Activated T-cell treated with anti-CD3 and anti-CD28 coated beads for 4 hours (primary cell): Measurements from ENCODE around the gene HNRNPH3.
"Not testable (repeated sequence)": the region's sequence is repeated elsewhere in the genome, so short reads cannot be mapped to it uniquely, and the experiment has no call there.

Source experiments
- DNase-seq: peaks from one replicate; pipeline ENCODE4 v3.0.0-alpha.2; 2020

Gene HNRNPH3, protein sequence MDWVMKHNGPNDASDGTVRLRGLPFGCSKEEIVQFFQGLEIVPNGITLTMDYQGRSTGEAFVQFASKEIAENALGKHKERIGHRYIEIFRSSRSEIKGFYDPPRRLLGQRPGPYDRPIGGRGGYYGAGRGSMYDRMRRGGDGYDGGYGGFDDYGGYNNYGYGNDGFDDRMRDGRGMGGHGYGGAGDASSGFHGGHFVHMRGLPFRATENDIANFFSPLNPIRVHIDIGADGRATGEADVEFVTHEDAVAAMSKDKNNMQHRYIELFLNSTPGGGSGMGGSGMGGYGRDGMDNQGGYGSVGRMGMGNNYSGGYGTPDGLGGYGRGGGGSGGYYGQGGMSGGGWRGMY

DNA sequence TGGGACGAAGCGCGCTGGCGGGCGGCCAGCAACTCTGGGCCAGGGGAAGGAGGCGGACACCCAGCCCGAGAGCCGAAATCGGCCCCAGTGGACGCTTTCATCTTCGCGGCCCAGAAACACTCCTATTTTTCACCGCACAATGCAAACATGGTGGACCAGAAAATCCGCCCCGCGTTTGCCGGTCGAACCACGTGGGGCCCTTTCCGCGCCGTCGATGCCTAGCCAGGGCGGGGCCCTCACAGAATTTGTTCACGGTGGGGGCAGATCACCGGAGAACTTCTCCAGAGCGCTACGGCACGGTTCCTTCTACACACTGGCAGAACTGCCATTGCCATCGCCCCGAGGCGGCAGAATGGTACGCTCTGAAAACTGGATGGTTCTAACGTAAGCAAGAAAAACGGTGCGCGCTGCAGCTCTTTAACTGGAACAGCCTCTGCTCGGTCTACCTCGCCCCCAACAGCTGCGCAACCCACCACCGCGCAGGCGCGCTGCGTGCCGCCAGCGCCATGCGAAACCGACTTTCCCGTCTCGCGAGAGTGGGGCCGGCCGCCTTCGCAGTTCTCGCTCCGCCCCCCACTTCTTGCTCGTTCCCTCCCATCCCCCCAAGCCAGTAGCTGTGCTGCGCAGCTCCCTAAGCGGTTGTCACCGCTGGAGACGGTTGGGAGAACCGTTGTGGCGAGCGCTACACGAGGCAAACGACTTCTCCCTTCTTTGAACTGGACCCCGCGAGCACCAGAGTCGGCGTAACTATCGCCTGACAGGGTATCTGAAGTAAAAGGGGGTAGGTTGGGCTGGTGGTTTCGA, at the start of gene HNRNPH3:
TSS of gene HNRNPH3 (plus strand) at position 610 of the 804 bp plus-strand sequence. CDS start 5,158 bp downstream, outside the sequence.
- peak; percentile 99 for DNase-seq

DNA sequence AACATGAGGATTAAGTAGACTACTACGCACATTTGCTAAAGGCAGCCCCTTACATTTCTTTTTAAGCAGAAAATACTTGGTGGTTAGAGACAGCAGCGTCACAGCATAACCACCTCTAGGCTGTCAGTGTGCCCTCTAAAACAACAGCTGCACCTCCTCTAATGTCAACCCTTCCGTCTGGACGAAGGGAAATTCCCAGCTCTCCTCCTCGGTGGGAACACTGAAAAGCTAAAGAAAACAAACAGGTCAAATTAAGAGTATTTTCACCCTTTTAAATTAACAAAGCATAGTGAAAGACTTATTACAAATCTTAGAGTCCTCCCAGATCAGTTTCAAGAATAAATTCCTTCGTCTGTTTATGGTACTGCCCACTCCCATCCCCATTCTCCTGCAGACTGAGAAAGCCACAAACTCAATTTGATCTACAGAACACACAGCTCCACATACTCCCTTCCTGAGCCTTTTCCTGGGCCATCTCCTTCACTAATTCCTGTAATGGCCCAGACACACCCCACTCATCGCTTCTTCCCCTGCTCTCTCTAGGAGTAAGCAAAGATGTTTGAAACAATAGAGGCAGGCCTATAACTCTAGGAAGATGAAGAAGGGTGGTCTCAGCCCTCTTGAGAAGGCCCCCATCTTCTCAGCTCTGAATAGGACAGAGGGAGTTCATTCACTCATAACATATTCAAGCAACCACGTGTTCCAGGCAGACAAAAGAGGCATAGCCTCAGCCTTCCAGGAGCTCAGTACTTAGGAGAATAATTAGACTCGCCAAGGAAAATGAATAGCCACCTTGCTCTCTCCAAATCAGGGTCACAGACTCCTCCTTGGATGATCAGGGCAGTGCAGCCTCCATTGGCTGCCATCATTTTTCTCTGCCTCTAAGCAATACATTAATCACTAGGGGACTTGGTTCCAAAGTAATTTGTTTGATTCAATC, 47.5 kb upstream of the HNRNPH3 start:
- no peak for DNase-seq

DNA sequence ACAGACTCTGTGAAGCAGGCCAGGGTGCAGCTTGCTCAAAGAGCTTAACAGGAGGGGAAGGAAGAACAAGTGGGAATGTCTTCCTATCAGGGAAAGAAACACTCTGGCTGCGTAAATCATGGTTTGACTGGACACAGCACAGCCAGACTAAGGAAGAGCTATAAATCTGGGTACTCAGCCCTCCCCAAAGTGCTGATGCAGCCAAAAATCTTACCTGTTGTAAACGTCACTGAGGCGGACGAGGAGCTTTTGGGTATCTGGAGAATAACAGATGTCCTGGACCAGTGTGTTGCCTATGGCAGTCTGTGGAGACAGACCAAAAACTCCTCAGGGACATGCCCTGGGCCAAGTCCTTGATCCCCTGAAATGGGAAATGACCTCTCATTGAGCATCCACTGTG, 43.1 kb upstream of the HNRNPH3 start:
- no peak for DNase-seq

DNA sequence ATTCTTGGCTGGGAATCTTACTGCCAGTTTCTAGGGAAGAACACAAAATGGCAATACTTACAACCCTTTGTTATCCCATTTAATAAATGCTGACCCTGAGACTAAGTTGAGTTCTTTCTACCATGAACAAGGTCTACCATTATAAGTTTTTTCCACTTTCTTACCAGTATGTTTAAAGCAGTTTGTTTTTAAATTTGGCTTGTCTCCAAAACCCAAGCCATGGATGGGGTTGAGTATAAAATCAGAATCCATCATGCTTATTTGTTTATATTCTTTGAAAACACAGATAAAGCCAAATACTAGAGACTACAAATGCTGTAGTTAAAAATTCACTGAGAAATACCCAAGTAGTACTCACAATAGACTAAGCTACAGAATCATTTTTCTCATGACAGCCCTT, 41.1 kb upstream of the HNRNPH3 start:
- no peak for DNase-seq

DNA sequence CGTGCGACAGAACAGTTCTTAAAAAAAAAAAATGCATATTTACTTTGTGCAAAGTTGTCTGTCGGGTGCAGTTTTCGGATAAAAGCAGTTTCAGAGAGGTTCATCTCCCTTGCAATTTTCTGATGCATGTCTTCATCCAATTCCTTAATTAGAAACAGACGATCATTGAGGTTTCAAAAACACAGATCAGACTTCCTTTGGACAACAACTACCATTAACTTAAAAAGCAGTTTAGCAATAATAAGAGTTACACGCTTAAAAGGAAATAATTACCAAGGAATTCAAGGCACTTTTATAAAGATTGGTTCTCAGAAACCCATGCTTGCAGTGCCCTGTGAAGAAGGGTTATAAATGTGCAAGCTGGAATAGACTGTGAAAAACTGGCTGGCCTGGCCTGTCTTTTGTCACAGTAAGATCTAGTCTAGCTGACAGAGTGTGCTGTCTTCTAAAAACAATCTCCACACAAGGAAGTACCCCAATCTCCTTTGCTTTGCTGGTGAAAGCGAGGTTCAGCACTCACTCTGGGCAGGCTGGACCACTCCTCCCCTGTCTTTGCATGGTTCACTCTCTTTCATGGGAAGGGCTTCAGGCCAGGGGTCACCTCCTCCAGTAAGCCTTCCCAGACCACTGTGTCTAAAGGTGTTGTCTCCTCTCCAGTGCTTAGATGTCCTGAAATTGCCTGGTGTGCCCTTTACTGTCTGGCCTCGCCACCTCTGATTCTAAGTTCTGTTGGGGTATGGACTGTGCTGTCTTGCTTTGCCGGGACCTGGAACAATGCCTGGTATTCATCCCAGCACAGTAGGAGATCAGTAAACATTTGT, 34.8 kb upstream of the HNRNPH3 start:
- DNase-seq = no peak

DNA sequence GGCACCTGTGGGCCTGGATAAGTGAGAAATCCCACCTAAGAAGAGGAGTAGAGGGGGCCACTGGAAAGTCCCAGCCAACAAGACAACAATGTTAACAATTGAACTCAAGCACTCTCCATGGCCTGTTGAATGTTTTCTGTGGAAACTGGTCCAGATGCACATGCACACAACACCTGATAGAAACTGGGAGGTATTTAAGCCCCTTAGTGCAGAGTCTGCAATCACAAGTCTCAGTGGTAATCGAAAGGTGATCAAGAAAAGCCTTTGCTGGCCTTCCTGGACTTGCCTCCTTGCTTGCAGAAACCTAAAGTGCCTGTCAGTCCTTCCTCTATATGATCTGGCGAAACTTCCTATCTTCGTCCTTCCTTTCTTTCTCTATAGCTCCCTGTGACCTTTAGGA, 30.6 kb upstream of the HNRNPH3 start:
- DNase-seq = no peak

DNA sequence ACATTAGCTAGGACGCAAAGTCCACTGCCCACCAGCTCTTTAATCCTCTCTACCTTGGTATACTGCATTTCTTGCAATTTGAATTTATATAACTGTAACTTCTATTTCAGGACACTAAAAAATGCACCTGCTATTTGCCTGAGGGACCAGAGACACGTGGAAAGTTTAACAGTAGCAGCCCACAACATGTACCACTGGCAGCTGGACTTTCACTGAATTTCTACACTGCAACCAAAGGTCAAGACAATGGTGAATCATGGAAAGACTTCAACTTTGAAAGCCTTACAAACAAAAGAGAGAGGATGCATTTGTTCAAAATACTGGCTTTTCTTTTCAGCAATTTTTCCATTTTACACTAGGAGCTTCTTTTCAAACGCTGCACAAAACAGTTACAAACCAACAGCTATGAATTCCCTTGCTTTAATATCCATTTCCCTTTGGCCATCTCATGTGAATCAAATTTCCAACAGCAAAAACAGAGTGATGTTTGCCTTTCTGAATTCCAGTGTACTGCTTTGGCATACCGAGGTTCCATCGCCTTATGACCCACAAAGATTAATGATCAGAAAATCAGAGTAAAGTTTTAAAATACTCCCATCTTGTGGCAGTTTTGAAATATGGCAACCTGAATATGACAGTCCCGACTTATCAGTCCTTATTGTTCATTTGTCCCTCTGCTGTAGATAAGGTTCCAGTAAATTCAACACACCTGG, 29.9 kb upstream of the HNRNPH3 start:
- no peak for DNase-seq

DNA sequence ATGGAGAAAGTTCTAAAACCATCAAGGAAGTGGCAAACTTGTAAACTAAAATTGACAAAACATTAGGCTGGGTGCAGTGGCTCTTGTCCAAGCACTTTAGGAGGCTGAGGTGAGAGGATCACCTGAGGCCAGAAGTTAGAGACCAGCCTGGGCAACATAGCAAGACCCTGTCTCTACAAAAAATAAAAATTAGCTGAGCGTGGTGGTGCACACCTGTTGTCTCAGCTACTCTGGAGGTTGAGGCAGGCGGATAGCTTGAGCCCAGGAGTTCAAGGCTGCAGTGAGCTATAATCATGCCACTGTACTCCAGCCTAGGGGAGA, 29.4 kb upstream of the HNRNPH3 start:
- DNase-seq = no peak

DNA sequence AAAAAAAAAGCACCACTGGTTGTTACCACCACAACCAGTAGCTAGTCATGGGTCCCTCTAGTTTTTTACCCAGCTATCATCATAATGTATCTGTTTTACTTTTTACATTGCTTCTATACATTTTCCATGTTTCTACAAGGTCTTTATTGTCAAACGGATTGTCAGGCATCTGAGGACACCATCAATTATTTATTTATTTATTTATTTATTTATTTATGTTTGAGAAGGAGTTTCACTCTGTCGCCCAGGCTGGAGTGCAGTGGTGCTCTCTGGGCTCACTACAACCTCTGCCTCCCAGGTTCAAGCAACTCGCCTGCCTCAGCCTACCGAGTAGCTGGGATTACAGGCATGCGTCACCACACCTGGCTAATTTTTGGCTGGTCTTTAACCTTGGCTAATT, 29.0 kb upstream of the HNRNPH3 start:
- no peak for DNase-seq

DNA sequence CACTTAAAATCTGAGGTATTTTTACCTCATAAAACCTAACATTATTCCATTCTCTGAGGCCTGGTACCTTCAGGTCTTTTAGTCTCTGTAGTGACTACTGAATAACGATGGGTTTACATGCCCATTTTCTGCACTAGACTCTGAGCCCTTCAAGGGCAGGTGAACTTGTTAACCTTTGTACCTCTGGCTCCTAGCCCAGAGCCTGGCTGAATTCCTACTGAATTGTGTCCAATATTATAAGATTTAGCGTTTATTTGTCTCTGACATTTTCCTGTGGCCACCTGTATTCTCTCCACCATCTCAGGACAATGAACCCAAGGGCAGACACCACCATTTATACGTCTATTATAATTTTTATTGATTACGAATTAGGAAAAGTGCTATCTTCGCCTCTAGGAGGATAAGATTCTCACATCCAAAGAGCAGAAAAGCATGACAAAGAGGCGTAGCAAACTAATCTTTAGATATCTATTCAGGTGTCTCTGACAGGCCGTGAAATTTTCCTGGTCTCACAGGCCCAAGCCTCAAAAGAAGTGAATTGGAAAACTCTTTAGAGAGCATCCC, 27.9 kb upstream of the HNRNPH3 start:
- DNase-seq = no peak

DNA sequence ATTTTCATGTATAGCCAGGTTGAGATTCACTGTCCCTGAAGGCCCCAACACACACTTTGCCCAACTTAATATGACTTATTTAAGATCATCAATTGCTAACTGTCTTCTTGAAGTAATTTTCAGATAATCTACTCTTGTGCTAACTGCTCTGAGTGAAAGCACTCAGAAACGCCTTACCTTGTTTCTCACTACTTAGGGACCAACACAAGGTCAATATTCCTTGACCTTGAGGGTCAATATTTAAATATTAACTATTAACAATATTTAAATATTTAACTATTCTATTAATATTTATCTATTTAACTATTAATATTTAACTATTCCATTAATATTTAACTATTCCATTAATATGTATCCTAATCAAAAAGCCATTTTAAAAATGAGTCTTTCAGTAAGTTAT, 26.0 kb upstream of the HNRNPH3 start:
- no peak for DNase-seq

DNA sequence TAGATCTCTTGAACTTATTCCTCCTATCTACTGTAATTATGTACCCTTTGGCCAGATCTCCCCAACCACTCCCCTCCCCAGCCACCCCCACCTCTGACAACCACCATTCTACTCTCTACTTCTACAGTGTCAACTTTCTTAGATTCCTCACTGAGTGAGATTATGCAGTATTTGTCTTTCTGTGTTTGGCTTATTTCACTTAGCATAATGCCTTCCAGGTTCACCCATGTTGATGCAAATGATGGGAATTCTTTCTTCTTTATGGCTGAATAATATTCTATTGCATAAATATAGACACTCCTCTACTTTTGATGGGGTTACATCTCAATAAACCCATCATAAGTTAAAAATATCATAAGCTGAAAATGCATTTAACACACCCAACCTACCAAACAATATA, 21.3 kb upstream of the HNRNPH3 start:
- no peak for DNase-seq

DNA sequence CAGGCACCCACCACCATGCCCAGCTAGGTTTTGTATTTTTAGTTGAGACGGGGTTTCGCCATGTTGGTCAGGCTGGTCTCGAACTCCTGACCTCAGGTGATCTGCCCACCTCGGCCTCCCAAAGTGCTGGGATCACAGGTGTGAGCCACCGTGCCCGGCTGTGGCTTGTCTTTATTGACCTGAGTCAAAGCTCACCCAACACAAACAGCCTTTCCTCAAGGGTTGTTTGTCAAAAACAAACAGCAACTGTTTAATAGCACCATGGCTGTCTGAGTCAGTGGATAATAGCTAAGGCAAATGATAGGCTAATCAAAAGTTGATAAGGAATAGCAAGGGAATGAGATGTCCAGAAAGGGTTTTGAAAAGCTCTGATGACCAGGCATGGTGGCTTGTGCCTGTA, 16.9 kb upstream of the HNRNPH3 start:
- DNase-seq = not testable (repeated sequence)

DNA sequence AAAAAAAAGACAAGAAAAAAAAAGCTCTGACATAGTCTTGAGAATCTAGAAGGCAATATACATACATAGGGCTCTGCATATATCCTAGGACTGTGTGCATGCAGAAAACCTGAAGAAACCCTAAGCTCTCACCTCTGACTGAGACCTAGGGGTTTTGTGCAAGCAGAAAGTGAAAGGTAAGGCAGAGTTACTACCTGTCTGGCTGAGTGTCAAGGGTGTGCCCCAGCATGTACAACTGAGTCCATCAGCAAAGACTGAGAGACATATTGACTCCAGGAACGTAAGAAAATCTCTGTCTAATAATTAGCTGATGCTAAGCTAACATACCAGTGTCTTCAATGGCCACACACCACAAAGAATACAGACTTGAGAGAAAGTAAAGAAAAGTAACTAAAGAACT, 16.3 kb upstream of the HNRNPH3 start:
- DNase-seq = no peak

DNA sequence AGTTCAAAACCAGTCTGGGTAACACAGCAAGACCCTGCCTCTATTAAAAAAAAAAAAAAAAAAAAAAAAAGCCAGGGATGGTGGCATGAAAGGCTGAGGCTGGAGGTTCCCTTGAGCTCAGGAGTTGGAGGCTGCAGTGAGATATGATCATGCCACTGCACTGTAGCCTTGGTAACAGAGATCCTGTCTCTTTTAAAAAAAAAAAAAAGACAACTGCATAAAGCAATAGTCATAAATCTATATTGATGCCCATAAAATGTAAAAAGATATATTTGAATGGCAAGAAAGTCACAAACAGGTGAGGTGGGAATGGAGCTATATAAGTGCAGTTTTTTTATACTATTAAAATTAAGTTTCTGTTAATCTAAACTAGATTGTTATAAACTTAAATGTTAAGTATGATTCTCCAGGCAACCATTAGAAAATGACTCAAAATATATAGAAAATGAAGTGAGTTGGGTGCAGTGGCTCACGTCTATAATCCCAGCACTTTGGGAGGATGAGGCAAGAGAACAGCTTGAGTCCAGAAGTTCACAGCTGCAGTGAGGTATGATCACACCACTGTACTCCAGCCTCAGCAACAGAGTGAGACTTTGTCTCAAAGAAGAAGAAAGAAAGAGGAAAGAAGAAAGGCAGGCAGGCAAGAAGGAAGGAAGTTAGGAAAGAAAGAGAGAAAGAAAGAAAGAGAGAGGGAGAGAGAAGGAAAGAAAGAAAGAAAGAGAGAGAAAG, 13.4 kb upstream of the HNRNPH3 start:
- no peak for DNase-seq

DNA sequence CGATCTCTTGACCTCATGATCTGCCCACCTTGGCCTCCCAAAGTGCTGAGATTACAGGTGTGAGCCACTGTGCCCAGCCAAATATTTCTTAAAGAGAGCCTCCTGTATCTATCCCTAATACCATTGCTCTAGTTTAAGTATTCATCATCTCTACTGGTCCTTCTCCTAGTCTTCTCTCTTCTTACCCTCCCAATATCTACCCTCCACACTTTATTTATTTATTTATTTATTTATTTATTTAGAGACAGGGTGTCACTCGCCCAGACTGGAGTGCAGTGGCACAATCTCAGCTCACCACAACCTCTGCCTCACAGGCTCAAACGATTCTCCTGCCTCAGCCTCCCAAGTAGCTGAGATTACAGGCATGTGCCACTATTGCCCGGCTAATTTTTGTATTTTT, 7.5 kb upstream of the HNRNPH3 start:
- DNase-seq = not testable (repeated sequence)

DNA sequence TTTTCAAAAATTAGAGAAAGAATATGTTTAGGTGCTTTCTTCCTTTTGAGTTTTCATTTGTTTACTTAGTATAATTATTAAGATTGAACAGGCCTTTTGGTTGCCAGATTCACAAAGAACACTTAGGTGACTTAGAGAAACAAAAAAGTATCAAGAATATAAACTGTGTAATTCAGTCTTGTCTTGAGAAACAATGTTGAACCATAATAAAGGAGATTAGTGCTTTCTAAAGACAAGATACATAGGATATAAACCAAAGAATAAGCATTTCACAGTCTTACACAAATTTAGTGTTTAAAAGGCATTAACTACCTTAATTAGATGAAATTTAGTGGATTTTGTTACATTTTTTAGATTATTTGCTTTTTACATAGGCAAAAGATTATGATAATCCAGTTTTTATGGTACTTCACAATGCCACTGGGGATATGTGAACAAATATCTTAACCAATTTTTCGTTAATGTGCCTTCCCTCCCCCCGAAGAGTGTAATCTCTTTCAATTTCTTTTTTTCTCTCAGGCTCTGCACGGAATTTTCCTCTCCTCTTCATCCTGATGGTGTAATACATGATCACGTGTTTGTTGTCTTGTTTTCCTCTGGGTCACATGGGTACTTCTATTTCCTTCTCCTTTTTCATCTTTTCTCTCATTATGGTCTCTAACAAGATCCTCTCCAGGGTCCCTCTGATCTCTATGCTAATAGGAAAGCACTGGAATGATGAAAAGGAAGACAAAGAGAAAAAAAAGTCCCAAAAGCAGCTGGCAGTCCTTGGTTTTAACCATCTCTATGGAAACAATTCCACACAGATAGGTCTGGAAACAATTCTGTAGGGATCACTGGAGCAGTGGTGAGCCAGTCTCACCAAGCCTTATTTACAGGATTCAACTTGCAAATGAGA, 3.7 kb upstream of the HNRNPH3 start:
- no peak for DNase-seq

DNA sequence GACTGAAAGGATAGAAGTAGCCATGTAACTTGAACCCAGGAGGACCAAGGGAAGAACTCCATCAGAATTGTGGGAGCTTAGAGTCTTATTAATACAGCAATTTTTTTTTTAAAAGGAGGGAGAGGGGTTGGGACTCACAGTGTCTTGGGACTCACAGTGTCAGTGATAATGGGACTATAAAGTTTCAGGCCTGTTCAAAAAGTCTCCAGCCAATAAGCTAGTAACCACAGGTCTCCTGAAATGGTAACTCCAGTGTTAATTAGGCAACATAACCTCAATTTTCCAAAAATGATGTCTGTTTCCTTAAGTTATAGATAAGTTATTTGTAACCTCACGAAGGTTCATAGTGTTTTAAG, 2.4 kb upstream of the HNRNPH3 start:
- DNase-seq = no peak

DNA sequence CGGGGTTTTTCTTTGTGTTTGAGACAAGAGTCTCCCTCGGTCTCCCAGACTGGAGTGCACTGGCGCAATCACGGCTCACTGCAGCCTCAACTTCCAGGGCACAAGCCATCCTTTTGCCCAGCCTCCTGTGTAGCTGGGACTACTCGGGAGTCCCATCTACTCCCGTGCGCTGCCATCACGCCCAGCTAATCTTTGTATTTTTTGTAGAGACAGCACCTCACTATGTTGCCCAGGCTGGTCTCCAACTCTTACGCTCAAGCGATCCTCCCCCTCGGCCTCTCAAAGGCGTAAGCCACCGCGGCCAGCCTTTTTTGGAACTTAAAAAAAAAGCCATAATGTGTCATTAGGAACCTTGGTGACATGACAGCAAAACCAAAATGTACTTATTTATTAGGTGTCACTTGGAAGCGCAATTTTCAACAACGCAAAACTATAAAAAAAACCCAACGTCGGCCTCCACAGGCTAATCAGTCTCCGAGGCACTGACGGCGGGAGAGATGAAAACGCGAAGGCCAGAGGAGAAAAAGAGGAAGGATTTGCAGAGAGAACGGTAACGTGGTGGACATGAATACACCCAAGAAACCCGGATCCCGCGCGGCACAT, 911 bp upstream of the HNRNPH3 start:
- peak; percentile 9 for DNase-seq
